DOHH2 (cell line): ENCODE data around the gene PPIA.

Source experiments
- H3F3A ChIP-seq: fragments of 200-600 bp; sonication (generic), shearing (Covaris generic); 2 replicates; pipeline ENCODE4 v1.6.0; 2016; ENCODE audit warnings: antibody characterized with exemption, mild to moderate bottlenecking; ENCODE audit not compliant: control insufficient read depth, insufficient read depth
- H3K27ac ChIP-seq: fragments of 200-600 bp; sonication (generic); 2 replicates; pipeline ENCODE4 v1.5.1; 2014; ENCODE audit warnings: low read depth, mild to moderate bottlenecking, low read length, moderate library complexity
- H3K27me3 ChIP-seq: fragments of 200-600 bp; sonication (generic); 2 replicates; pipeline ENCODE4 v1.6.1; 2014; ENCODE audit warnings: mild to moderate bottlenecking, low read length, mixed read lengths; ENCODE audit not compliant: control insufficient read depth
- H3K36me3 ChIP-seq: fragments of 200-600 bp; sonication (generic); 2 replicates; pipeline ENCODE4 v1.6.1; 2014; ENCODE audit warnings: mild to moderate bottlenecking, low read length, moderate library complexity, mixed read lengths; ENCODE audit not compliant: control insufficient read depth
- H3K4me1 ChIP-seq: fragments of 200-600 bp; sonication (generic); 2 replicates; pipeline ENCODE4 v1.6.1; 2014; ENCODE audit warnings: mild to moderate bottlenecking, low read length, mixed read lengths; ENCODE audit not compliant: control insufficient read depth
- H3K4me2 ChIP-seq: fragments of 200-600 bp; sonication (generic); 2 replicates; pipeline ENCODE4 v1.6.0; 2014; ENCODE audit warnings: mild to moderate bottlenecking, low read length, moderate library complexity
- H3K4me3 ChIP-seq: fragments of 200-600 bp; sonication (generic); 2 replicates; pipeline ENCODE4 v1.5.1; 2014; ENCODE audit warnings: mild to moderate bottlenecking, low read length, mixed read lengths
- H3K79me2 ChIP-seq: fragments of 200-600 bp; sonication (generic); 2 replicates; pipeline ENCODE4 v1.6.1; 2014; ENCODE audit warnings: mild to moderate bottlenecking, low read length, mixed read lengths; ENCODE audit not compliant: control insufficient read depth
- H3K9me2 ChIP-seq: fragments of 200-600 bp; sonication (generic); replicated peaks from 2 replicates; pipeline ENCODE4 v1.6.1; 2014; ENCODE audit warnings: mild to moderate bottlenecking, low read length, mixed read lengths; ENCODE audit not compliant: control insufficient read depth
- H3K9me3 ChIP-seq: fragments of 200-600 bp; sonication (generic); 2 replicates; pipeline ENCODE4 v1.6.1; 2014; ENCODE audit warnings: antibody characterized with exemption, low read length, mixed read lengths; ENCODE audit not compliant: control insufficient read depth, insufficient read depth
- H4K20me1 ChIP-seq: fragments of 200-600 bp; sonication (generic); 2 replicates; pipeline ENCODE4 v1.6.0; 2014; ENCODE audit warnings: low read depth, mild to moderate bottlenecking, antibody characterized with exemption, low read length, moderate library complexity; ENCODE audit not compliant: control insufficient read depth, insufficient read depth
- CTCF ChIP-seq: fragments of 200-600 bp; sonication (generic); IDR thresholded peaks from one replicate; pipeline ENCODE4 v1.5.1; 2014; ENCODE audit warnings: antibody characterized with exemption, mild to moderate bottlenecking, low read depth, low read length; ENCODE audit not compliant: poor library complexity, severe bottlenecking
- EZH2phosphoT487 ChIP-seq: fragments of 200-600 bp; sonication (generic); IDR thresholded peaks from 2 replicates; pipeline ENCODE4 v1.6.1; 2017; ENCODE audit warnings: borderline replicate concordance, mild to moderate bottlenecking, antibody characterized with exemption, low read length, moderate library complexity, mixed read lengths

PPIA gene

GRCh38 chr7:44767134-44767911 is 29.2 kb upstream of the PPIA start:
- Histone ChIP-seq H3F3A (peaks cover 3% of the 10 kb centered on the region; the same call in 1 of the 2 replicates), H3K36me3 (peaks cover 60% of the 10 kb centered on the region), H3K27me3 (no peaks in the 10 kb centered on the region), H3K27ac (no peak overlapping the region), H3K79me2 (no peaks in the 10 kb centered on the region), H3K4me1 (peaks cover 6% of the 10 kb centered on the region), H3K4me3 (no peak overlapping the region), H4K20me1 (no peaks in the 10 kb centered on the region), H3K9me3 (no peaks in the 10 kb centered on the region), H3K4me2 (no peak overlapping the region), H3K9me2 (no peaks in the 10 kb centered on the region)
- no peak for TF ChIP-seq CTCF
- TF ChIP-seq EZH2phosphoT487 = no peak

- H3K79me2 ChIP-seq = no peaks in the 10 kb centered on the region
- H3K4me3 ChIP-seq = no peak overlapping the region
- H4K20me1 ChIP-seq = no peaks in the 10 kb centered on the region
- peaks cover 6% of the 10 kb centered on the region for H3K4me1 ChIP-seq
- no peak for TF ChIP-seq EZH2phosphoT487
- no peak for TF ChIP-seq CTCF
- H3K4me2 ChIP-seq = no peak overlapping the region
- peaks cover 52% of the 10 kb centered on the region for H3K36me3 ChIP-seq
- H3K9me3 ChIP-seq = no peaks in the 10 kb centered on the region
- H3K27me3 ChIP-seq = no peaks in the 10 kb centered on the region
- peaks cover 3% of the 10 kb centered on the region; the same call in 1 of the 2 replicates for H3F3A ChIP-seq
- H3K9me2 ChIP-seq = no peaks in the 10 kb centered on the region
- no peak overlapping the region for H3K27ac ChIP-seq
These were observed 28.4 kb upstream of the PPIA start for GRCh38 chr7:44767912-44768627.

GRCh38 chr7:44768628-44769371 is 27.7 kb upstream of the PPIA start:
- peaks cover 6% of the 10 kb centered on the region for H3K4me1 ChIP-seq
- H3K36me3 ChIP-seq = peaks cover 45% of the 10 kb centered on the region
- H3F3A ChIP-seq = peaks cover 5% of the 10 kb centered on the region; the same call in 1 of the 2 replicates
- H3K9me3 ChIP-seq = no peaks in the 10 kb centered on the region
- TF ChIP-seq CTCF (no peak), EZH2phosphoT487 (no peak)
- no peaks in the 10 kb centered on the region for H4K20me1 ChIP-seq
- H3K4me3 ChIP-seq = no peak overlapping the region
- no peaks in the 10 kb centered on the region for H3K9me2 ChIP-seq
- no peaks in the 10 kb centered on the region for H3K27me3 ChIP-seq
- no peaks in the 10 kb centered on the region for H3K79me2 ChIP-seq
- H3K4me2 ChIP-seq = no peak overlapping the region
- H3K27ac ChIP-seq = no peak overlapping the region
